ENCODE results near the gene VARS2.
A peak's percentile ranks its signal among the peaks of the same experiment; 100 is the strongest.

VARS2 gene

DNA sequence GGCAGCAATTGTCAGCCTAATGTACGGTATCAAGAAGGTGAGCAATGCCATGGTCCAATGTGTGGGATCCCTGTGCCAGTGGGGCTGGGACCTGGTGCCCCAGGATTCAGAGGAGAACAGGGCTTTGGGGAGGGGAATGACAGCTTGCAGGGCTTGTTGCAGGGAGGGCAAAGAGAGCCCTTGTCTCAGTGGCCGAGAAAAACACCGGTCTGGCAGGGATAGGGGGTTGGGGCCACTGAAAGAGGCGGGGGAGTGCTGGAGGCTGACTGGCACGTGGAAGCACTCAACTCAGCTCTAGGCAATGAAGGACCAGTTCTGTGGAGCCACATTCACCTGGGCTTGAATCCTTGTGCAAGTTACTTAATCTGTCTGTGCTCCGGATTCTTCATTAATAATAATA lies 23.2 kb downstream of the VARS2 start:
- H3K27me3 Mint-ChIP-seq (ENCODE audit: low read depth), result peaks cover 43% of the 10 kb centered on the region
- H3K27ac Mint-ChIP-seq, result no peak overlapping the region
- H3K4me3 Mint-ChIP-seq, result no peak overlapping the region
- TF ChIP-seq, protein P1, sequence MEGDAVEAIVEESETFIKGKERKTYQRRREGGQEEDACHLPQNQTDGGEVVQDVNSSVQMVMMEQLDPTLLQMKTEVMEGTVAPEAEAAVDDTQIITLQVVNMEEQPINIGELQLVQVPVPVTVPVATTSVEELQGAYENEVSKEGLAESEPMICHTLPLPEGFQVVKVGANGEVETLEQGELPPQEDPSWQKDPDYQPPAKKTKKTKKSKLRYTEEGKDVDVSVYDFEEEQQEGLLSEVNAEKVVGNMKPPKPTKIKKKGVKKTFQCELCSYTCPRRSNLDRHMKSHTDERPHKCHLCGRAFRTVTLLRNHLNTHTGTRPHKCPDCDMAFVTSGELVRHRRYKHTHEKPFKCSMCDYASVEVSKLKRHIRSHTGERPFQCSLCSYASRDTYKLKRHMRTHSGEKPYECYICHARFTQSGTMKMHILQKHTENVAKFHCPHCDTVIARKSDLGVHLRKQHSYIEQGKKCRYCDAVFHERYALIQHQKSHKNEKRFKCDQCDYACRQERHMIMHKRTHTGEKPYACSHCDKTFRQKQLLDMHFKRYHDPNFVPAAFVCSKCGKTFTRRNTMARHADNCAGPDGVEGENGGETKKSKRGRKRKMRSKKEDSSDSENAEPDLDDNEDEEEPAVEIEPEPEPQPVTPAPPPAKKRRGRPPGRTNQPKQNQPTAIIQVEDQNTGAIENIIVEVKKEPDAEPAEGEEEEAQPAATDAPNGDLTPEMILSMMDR (IDR thresholded peaks at IDR 0.05; ENCODE audit: unreplicated experiment in 3 of 3), result no peak
- no peaks in the 10 kb centered on the region for H3K9me3 Mint-ChIP-seq
- peaks cover 8% of the 10 kb centered on the region for H3K4me1 Mint-ChIP-seq
- H3K36me3 Mint-ChIP-seq (ENCODE audit: low read depth), result no peaks in the 10 kb centered on the region

DNA sequence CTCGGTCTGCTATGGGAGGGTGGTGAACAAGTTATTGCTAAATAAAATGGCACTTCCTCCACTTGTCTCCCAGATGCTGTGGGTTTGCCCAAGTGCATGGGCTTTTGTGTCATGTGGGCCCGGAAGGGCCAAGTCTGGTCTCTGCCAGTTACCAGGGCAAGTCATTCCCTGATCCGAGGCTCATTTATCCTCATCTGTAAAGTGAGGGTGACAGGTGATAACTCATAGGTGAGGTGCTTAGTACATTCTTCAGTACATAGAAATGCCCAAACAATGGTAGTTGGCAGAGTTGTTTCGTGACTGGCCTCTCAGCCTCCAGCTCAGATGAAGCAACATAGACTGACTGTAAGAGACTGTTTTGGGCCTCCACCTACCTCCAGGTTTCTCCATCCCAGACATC lies 24.7 kb downstream of the VARS2 start:
- TF ChIP-seq, protein P1 (IDR thresholded peaks at IDR 0.05; ENCODE audit: unreplicated experiment in 3 of 3), result no peak
- no peaks in the 10 kb centered on the region for H3K36me3 Mint-ChIP-seq (ENCODE audit: low read depth)
- H3K9me3 Mint-ChIP-seq, result no peaks in the 10 kb centered on the region
- peaks cover 13% of the 10 kb centered on the region for H3K4me1 Mint-ChIP-seq
- no peak overlapping the region for H3K4me3 Mint-ChIP-seq
- peaks cover 53% of the 10 kb centered on the region for H3K27me3 Mint-ChIP-seq (ENCODE audit: low read depth)
- H3K27ac Mint-ChIP-seq, result no peak overlapping the region

DNA sequence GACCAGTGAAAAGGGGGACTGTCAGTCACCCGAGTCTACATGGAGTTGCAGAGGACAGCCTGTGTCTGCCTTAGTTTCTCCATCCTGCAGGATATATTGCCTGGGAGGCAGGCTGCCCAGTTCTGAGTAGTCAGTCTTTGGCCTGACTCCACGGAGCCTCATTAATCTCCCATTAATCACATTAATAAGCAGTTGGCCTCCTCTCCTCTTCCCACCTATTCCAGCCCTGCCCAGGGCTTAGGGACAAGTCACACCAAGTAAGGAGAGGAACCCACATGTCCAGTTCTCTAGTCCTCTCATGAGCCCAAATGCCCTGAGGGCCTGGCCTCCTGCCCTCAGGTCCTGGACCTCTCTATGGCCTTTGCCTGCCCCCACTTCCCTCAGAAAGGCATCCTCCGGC lies 25.4 kb downstream of the VARS2 start:
- no peaks in the 10 kb centered on the region for H3K9me3 Mint-ChIP-seq
- no peak overlapping the region for H3K27ac Mint-ChIP-seq
- TF ChIP-seq, protein P1 (IDR thresholded peaks at IDR 0.05; ENCODE audit: unreplicated experiment in 3 of 3), result no peak
- peaks cover 48% of the 10 kb centered on the region for H3K27me3 Mint-ChIP-seq (ENCODE audit: low read depth)
- no peaks in the 10 kb centered on the region for H3K36me3 Mint-ChIP-seq (ENCODE audit: low read depth)
- no peak overlapping the region for H3K4me3 Mint-ChIP-seq
- peaks cover 13% of the 10 kb centered on the region for H3K4me1 Mint-ChIP-seq

DNA sequence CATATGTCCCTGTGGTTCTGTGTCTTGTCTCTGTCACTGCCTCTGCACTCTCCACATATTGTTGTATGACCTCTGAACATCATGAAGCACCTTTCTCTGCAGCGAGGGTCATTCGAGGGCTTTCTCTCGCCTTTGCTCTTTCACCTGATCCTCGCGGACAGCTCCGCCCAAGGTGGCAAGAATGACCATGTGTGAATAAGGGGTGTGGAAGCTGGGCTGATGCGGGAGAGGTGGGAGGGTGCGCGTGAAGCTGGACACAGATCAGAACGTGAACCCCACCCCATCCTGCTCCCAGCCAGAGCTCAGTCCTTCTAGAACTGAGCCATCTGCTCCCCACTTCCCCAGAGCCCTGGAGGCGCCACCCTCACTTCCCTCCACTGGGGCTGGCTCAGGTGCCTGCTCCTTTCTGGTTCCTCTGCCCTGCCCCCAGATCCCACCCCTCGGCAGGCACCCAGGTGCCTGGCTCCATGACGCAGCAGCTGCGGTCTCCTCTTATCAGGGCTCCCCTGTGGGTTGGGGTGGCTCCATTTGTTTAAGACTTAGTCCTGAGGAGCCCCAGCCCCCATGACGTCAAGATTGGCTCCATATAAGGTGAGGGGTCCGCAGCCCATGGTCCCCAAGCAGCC lies 26.4 kb downstream of the VARS2 start, which contains the start of gene MUCL3:
MUCL3 (plus strand) TSS at position 613 of the 626 bp plus-strand sequence. CDS start 27 bp downstream, outside the sequence.
- Mint-ChIP-seq H3K9me3 (no peaks in the 10 kb centered on the region), H3K4me3 (no peak within 1 kb of the TSS), H3K27me3 (ENCODE audit: low read depth) (peaks cover 42% of the 10 kb centered on the region), H3K4me1 (peaks cover 13% of the 10 kb centered on the region), H3K27ac (no peak within 1 kb of the TSS), H3K36me3 (ENCODE audit: low read depth) (no peaks in the 10 kb centered on the region)
- TF ChIP-seq, protein P1 (IDR thresholded peaks at IDR 0.05; ENCODE audit: unreplicated experiment in 3 of 3), result no peak

DNA sequence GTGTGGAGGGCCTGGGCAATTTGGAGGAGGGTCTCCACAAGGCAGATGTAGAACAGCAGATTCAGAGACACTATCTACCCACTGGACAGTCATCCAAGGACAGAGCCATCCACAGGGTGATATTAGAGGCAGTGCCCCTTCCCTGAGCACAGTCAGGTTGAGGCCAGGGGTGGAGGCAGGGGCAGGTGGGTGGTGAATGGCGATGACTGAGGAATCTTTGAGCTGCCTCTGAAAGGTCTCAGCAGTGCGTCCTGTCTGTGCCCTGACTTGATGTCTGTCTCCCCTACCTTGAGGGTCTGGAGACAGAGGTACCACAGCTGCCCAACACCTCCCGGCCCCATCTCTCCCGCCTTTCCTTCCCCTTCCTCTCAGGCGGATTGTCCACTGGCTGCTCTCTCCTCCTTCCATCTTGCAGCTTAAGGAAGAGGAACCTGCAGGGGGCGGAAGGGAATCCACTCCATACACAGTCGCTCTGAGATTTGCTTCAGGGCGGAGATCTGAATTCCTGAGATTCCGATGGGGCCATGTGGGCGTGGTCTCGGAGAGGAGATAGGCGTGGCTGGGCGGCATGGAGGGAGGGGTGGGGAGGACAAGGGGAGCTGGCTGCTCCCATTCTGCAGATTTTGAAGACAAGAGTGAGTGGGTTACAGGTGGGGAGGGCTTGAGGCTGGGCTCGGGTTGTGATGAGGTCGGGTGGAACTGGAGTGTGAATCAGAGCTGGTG lies 28.5 kb downstream of the VARS2 start:
- Mint-ChIP-seq H3K27me3 (ENCODE audit: low read depth) (peaks cover 39% of the 10 kb centered on the region), H3K4me3 (no peak overlapping the region), H3K27ac (peak overlapping the region in 1 of 3 experiments; percentile 6), H3K4me1 (peaks cover 5% of the 10 kb centered on the region), H3K9me3 (no peaks in the 10 kb centered on the region), H3K36me3 (ENCODE audit: low read depth) (no peaks in the 10 kb centered on the region)
- TF ChIP-seq, protein P1 (IDR thresholded peaks at IDR 0.05; ENCODE audit: unreplicated experiment in 3 of 3), result peak; percentile 28 to 53 (median 41)

Measured in nephron (organoid).